Osteoblast (primary cell): Measurements from ENCODE around the gene GDF7. TPM values are rescaled to one million over a fixed set of nuclear protein-coding genes. Genes with fewer than 3 reads are reported as not detected.

Source experiments
- DNase-seq: peaks from one replicate; pipeline ENCODE4 v3.0.0; 2011; ENCODE audit warnings: low spot score, mixed read lengths; ENCODE audit not compliant: insufficient read length; ENCODE audit errors: missing footprints
- H2AFZ ChIP-seq: 2 replicates; pipeline ENCODE4 v1.6.0; 2011; ENCODE audit warnings: mild to moderate bottlenecking, low read length
- H3K27ac ChIP-seq: 2 replicates; pipeline ENCODE4 v1.5.1; 2011; ENCODE audit warnings: mild to moderate bottlenecking, low read depth, low read length, moderate library complexity
- H3K27me3 ChIP-seq: 2 replicates; pipeline ENCODE4 v1.6.0; 2012; ENCODE audit warnings: mild to moderate bottlenecking, control low read depth, inconsistent platforms, low read length, moderate library complexity; ENCODE audit not compliant: insufficient read depth
- H3K36me3 ChIP-seq: 2 replicates; pipeline ENCODE4 v1.5.1; 2011; ENCODE audit warnings: mild to moderate bottlenecking, low read length, control low read depth, moderate library complexity; ENCODE audit not compliant: insufficient read depth
- H3K4me1 ChIP-seq: 2 replicates; pipeline ENCODE4 v1.5.1; 2011; ENCODE audit warnings: mild to moderate bottlenecking, low read length, control low read depth, moderate library complexity; ENCODE audit not compliant: insufficient read depth
- H3K4me2 ChIP-seq: 2 replicates; pipeline ENCODE4 v1.6.0; 2011; ENCODE audit warnings: mild to moderate bottlenecking, low read length; ENCODE audit not compliant: insufficient read depth
- H3K4me3 ChIP-seq: fragments of 200-600 bp; sonication (generic); 3 replicates; pipeline ENCODE4 v1.5.1; 2012; ENCODE audit warnings: mild to moderate bottlenecking, low read length, inconsistent platforms; ENCODE audit not compliant: insufficient read depth
- H3K79me2 ChIP-seq: 2 replicates; pipeline ENCODE4 v1.6.0; 2012; ENCODE audit warnings: mild to moderate bottlenecking, low read length, control low read depth, inconsistent platforms; ENCODE audit not compliant: insufficient read depth
- H3K9me3 ChIP-seq: 2 replicates; pipeline ENCODE4 v1.5.1; 2011; ENCODE audit warnings: low read depth, low read length, control low read depth
- H4K20me1 ChIP-seq: 2 replicates; pipeline ENCODE4 v1.6.0; 2012; ENCODE audit warnings: mild to moderate bottlenecking, low read length, control low read depth; ENCODE audit not compliant: insufficient read depth
- CTCF ChIP-seq: IDR thresholded peaks from 2 replicates; pipeline ENCODE4 v1.5.1; 2011; ENCODE audit warnings: mild to moderate bottlenecking, low read depth, low read length, moderate library complexity; ENCODE audit errors: extremely low read depth
- total RNA-seq: library from RNA; depleted of rRNA; stranded (reverse); fragments of >200 nt; gene quantifications from 2 replicates; pipeline ENCODE4 v1.2.3, GENCODE V29; 2012

Gene GDF7
- total RNA-seq, 1 donor: not detected

GRCh38 chr2:20627712-20628380 lies 39.1 kb upstream of the GDF7 start:
- H2AFZ ChIP-seq: no peak overlapping the region
- peak; percentile 48 for DNase-seq
- H3K4me2 ChIP-seq: no peak overlapping the region
- no peaks in the 10 kb centered on the region for H3K9me3 ChIP-seq
- no peaks in the 10 kb centered on the region for H3K27me3 ChIP-seq
- H3K4me3 ChIP-seq: no peak overlapping the region
- no peak for TF ChIP-seq CTCF
- H3K79me2 ChIP-seq: no peaks in the 10 kb centered on the region
- H3K27ac ChIP-seq: no peak overlapping the region
- no peaks in the 10 kb centered on the region for H3K36me3 ChIP-seq
- H3K4me1 ChIP-seq: no peaks in the 10 kb centered on the region
- H4K20me1 ChIP-seq: no peaks in the 10 kb centered on the region

DNA sequence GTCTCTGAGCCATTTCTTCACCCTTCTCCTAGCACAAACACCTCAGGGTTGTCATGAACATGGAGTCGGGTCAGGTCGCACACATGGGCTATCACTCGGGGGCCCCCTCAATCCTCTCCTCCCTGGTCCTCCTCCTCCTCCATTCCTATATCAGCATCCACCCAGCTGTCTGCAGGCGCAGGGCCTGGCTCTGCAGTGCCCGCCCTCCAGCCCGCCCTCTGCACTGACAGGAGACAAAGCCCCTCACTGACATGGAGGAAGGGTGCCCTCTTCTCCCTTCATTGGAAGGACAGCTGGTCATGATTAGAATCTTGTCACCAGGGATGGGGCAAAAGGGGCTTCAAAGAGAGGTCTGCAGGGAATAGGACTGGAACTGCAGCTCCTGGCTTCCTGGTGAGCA lies 37.8 kb upstream of the GDF7 start:
- no peak overlapping the region for H2AFZ ChIP-seq
- no peaks in the 10 kb centered on the region for H3K9me3 ChIP-seq

GRCh38 chr2:20629581-20630171 lies 37.3 kb upstream of the GDF7 start:
- Histone ChIP-seq H3K4me3 (no peak overlapping the region), H3K79me2 (no peaks in the 10 kb centered on the region), H2AFZ (no peak overlapping the region), H4K20me1 (no peaks in the 10 kb centered on the region), H3K27ac (no peak overlapping the region), H3K4me2 (no peak overlapping the region), H3K4me1 (peaks cover 7% of the 10 kb centered on the region), H3K27me3 (no peaks in the 10 kb centered on the region), H3K9me3 (no peaks in the 10 kb centered on the region), H3K36me3 (no peaks in the 10 kb centered on the region)
- DNase-seq: peak; percentile 71
- no peak for TF ChIP-seq CTCF

More for the DNA sequence above, 37.8 kb upstream of the GDF7 start:
- Histone ChIP-seq H4K20me1 (no peaks in the 10 kb centered on the region), H3K27ac (no peak overlapping the region), H3K27me3 (no peaks in the 10 kb centered on the region), H3K4me1 (peaks cover 2% of the 10 kb centered on the region), H3K4me2 (no peak overlapping the region), H3K79me2 (no peaks in the 10 kb centered on the region), H3K36me3 (no peaks in the 10 kb centered on the region), H3K4me3 (no peak overlapping the region)
- DNase-seq: peak; percentile 38
- no peak for TF ChIP-seq CTCF

DNA sequence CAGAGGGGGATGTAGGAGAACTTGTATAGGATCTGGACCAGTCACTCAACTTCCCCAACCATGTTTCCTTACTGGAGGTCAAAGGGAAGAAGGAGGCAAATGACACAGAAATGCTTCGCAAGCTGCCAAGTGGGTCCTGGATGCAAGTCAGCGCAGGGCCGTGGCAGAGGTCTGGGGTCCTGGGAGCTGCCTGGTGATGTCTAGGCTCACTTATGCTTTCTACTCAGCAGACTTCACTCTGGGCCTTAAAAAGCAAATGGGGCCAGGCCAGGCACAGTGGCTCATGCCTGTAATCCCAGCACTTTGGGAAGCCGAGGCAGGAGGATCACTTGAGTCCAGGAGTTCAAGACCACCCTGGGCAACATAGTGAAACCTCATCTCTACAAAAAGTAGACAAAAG lies 36.0 kb upstream of the GDF7 start:
- no peak overlapping the region for H3K27ac ChIP-seq
- no peaks in the 10 kb centered on the region for H3K27me3 ChIP-seq
- H3K79me2 ChIP-seq: no peaks in the 10 kb centered on the region
- H3K9me3 ChIP-seq: no peaks in the 10 kb centered on the region
- peaks cover 12% of the 10 kb centered on the region for H3K4me1 ChIP-seq
- no peaks in the 10 kb centered on the region for H3K36me3 ChIP-seq
- no peak overlapping the region for H3K4me2 ChIP-seq
- DNase-seq: peak; percentile 36
- TF ChIP-seq CTCF: no peak
- H3K4me3 ChIP-seq: no peak overlapping the region
- no peaks in the 10 kb centered on the region for H4K20me1 ChIP-seq
- H2AFZ ChIP-seq: no peak overlapping the region
